H9 (cell line): ENCODE results near the gene ANKRD40. TPM values are rescaled to one million over a fixed set of nuclear protein-coding genes. Genes with fewer than 3 reads are reported as not detected.

Source experiments
- DNase-seq: peaks from one replicate; pipeline ENCODE4 v3.0.0-alpha.2; 2017
- H2AFZ ChIP-seq: one replicate; pipeline ENCODE4 v1.6.1; 2013; ENCODE audit warnings: mild to moderate bottlenecking, low read length, control low read depth, moderate library complexity
- H2AK5ac ChIP-seq: 2 replicates; pipeline ENCODE4 v1.6.1; 2013; ENCODE audit warnings: low read length, control low read depth, mixed read lengths; ENCODE audit not compliant: insufficient read length
- H2BK120ac ChIP-seq: one replicate; pipeline ENCODE4 v1.6.1; 2013; ENCODE audit warnings: low read depth, mild to moderate bottlenecking, low read length, control low read depth, inconsistent platforms; ENCODE audit not compliant: poor library complexity, severe bottlenecking
- H2BK12ac ChIP-seq: 2 replicates; pipeline ENCODE4 v1.6.1; 2013; ENCODE audit warnings: low read length, control low read depth, mixed read lengths, low read depth; ENCODE audit not compliant: insufficient read length
- H2BK15ac ChIP-seq: 2 replicates; pipeline ENCODE4 v1.6.1; 2013; ENCODE audit warnings: low read depth, low read length, control low read depth
- H2BK20ac ChIP-seq: one replicate; pipeline ENCODE4 v1.6.1; 2013; ENCODE audit warnings: low read depth, mild to moderate bottlenecking, low read length, control low read depth, inconsistent platforms; ENCODE audit not compliant: poor library complexity, severe bottlenecking
- H2BK5ac ChIP-seq: 2 replicates; pipeline ENCODE4 v1.6.1; 2013; ENCODE audit warnings: low read length, control low read depth, mixed read lengths; ENCODE audit not compliant: insufficient read length
- H3K14ac ChIP-seq: 2 replicates; pipeline ENCODE4 v1.6.1; 2013; ENCODE audit warnings: low read length, control low read depth; ENCODE audit not compliant: insufficient read depth
- H3K18ac ChIP-seq: 2 replicates; pipeline ENCODE4 v1.6.1; 2013; ENCODE audit warnings: low read depth, mild to moderate bottlenecking, mixed read lengths, low read length, control low read depth; ENCODE audit not compliant: insufficient read length
- H3K23ac ChIP-seq: 2 replicates; pipeline ENCODE4 v1.6.1; 2013; ENCODE audit warnings: low read length, control low read depth, mixed read lengths, low read depth; ENCODE audit not compliant: insufficient read length
- H3K23me2 ChIP-seq: 2 replicates; pipeline ENCODE4 v1.6.1; 2013; ENCODE audit warnings: low read depth, mild to moderate bottlenecking, mixed read lengths, low read length, control low read depth; ENCODE audit not compliant: insufficient read length, poor library complexity, severe bottlenecking
- H3K27ac ChIP-seq: 2 replicates; pipeline ENCODE4 v1.5.1; 2013; ENCODE audit warnings: low read length, control low read depth, mixed read lengths, low read depth; ENCODE audit not compliant: insufficient read length
- H3K27me3 ChIP-seq: 2 replicates; pipeline ENCODE4 v1.6.1; 2013; ENCODE audit warnings: low read length, control low read depth, inconsistent platforms; ENCODE audit not compliant: insufficient read depth
- H3K4ac ChIP-seq: 2 replicates; pipeline ENCODE4 v1.6.1; 2013; ENCODE audit warnings: low read depth, mild to moderate bottlenecking, control low read depth, inconsistent platforms, low read length, moderate library complexity
- H3K4me1 ChIP-seq: 2 replicates; pipeline ENCODE4 v1.6.1; 2013; ENCODE audit warnings: low read length, control low read depth, inconsistent platforms; ENCODE audit not compliant: insufficient read depth
- H3K4me2 ChIP-seq: 2 replicates; pipeline ENCODE4 v1.6.1; 2013; ENCODE audit warnings: low read length, control low read depth, mixed read lengths; ENCODE audit not compliant: insufficient read length, insufficient read depth
- H3K56ac ChIP-seq: 2 replicates; pipeline ENCODE4 v1.6.1; 2013; ENCODE audit warnings: low read depth, mild to moderate bottlenecking, mixed read lengths, low read length, control low read depth; ENCODE audit not compliant: insufficient read length
- H3K79me1 ChIP-seq: 2 replicates; pipeline ENCODE4 v1.6.1; 2013; ENCODE audit warnings: low read depth, mild to moderate bottlenecking, moderate library complexity, low read length, control low read depth, inconsistent platforms; ENCODE audit not compliant: insufficient read depth, poor library complexity, severe bottlenecking
- H3K79me2 ChIP-seq: 2 replicates; pipeline ENCODE4 v1.6.1; 2013; ENCODE audit warnings: low read length, control low read depth, inconsistent platforms; ENCODE audit not compliant: insufficient read depth
- H3K9ac ChIP-seq: 2 replicates; pipeline ENCODE4 v1.6.1; 2013; ENCODE audit warnings: low read length, control low read depth, mixed read lengths; ENCODE audit not compliant: insufficient read length; ENCODE audit errors: extremely low read depth
- H3K9me3 ChIP-seq: one replicate; pipeline ENCODE4 v1.6.1; 2013; ENCODE audit warnings: low read depth, low read length, inconsistent platforms; ENCODE audit not compliant: control insufficient read depth
- H3T11ph ChIP-seq: one replicate; pipeline ENCODE4 v1.6.1; 2013; ENCODE audit warnings: mild to moderate bottlenecking, low read length, control low read depth, inconsistent platforms
- H4K20me1 ChIP-seq: one replicate; pipeline ENCODE4 v1.6.1; 2013; ENCODE audit not compliant: control insufficient read depth, insufficient read length, insufficient read depth
- H4K5ac ChIP-seq: 2 replicates; pipeline ENCODE4 v1.6.1; 2013; ENCODE audit warnings: low read depth, mild to moderate bottlenecking, mixed read lengths, low read length, control low read depth; ENCODE audit not compliant: insufficient read length
- H4K8ac ChIP-seq: replicated peaks from 2 replicates; pipeline ENCODE4 v1.6.1; 2013; ENCODE audit warnings: low read length, control low read depth, mixed read lengths, low read depth; ENCODE audit not compliant: insufficient read length
- H4K91ac ChIP-seq: 2 replicates; pipeline ENCODE4 v1.6.1; 2013; ENCODE audit warnings: low read depth, mild to moderate bottlenecking, moderate library complexity, mixed read lengths, low read length, control low read depth; ENCODE audit not compliant: insufficient read length
- H3K27ac Mint-ChIP-seq, 3 experiments: 2 replicates in 2 of 3; 3 replicates in 1 of 3; pipeline ENCODE4 v1.8.0; 2020 to 2021; ENCODE audit warnings: mixed read lengths in 3 of 3, mild to moderate bottlenecking in 1 of 3, moderate library complexity in 1 of 3
- H3K27me3 Mint-ChIP-seq: 2 replicates; pipeline ENCODE4 v1.8.0; 2021; ENCODE audit warnings: low read depth, mild to moderate bottlenecking, moderate library complexity, mixed read lengths
- H3K36me3 Mint-ChIP-seq, 3 experiments: 2 replicates in 2 of 3; 3 replicates in 1 of 3; pipeline ENCODE4 v1.8.0; 2020 to 2021; ENCODE audit warnings: low read depth in 3 of 3, mixed read lengths in 3 of 3; ENCODE audit not compliant: insufficient read depth in 1 of 3
- H3K4me1 Mint-ChIP-seq, 2 experiments: 2 replicates each; pipeline ENCODE4 v1.8.0; 2020; ENCODE audit warnings: mixed read lengths in 2 of 2
- H3K4me3 Mint-ChIP-seq, 2 experiments: 2 replicates in 1 of 2; 3 replicates in 1 of 2; pipeline ENCODE4 v1.8.0; 2020 to 2021; ENCODE audit warnings: mild to moderate bottlenecking in 2 of 2, mixed read lengths in 2 of 2, moderate library complexity in 1 of 2
- H3K9me3 Mint-ChIP-seq, 2 experiments: 2 replicates in 1 of 2; 3 replicates in 1 of 2; pipeline ENCODE4 v1.8.0; 2020; ENCODE audit warnings: mild to moderate bottlenecking in 2 of 2, mixed read lengths in 2 of 2, moderate library complexity in 1 of 2
- CTCF ChIP-seq: fragments of 200-600 bp; sonication (generic); conservative IDR thresholded peaks from 3 replicates; pipeline ENCODE4 v1.8.0; 2021; ENCODE audit warnings: antibody characterized with exemption, mild to moderate bottlenecking
- WGBS: extraction: QIAGEN DNeasy Blood & Tissue Kit; methylation state at CpG from one replicate; pipeline ENCODE4 v1.1.7; 2013; ENCODE audit warnings: missing lambda C conversion rate, low lambda C conversion rate, mixed read lengths; ENCODE audit not compliant: insufficient read length; ENCODE audit errors: extremely low coverage; 5-methylcytosine and 5-hydroxymethylcytosine counted together
- total RNA-seq: library from RNA; stranded (reverse); gene quantifications from 2 replicates; pipeline ENCODE4 v1.2.1, GENCODE V29; 2021

ANKRD40 gene
- total RNA-seq, 1 experiment from 2014 or later = 54.3 TPM

- Histone ChIP-seq H3K23ac (no peak overlapping the region), H3K4me1 (no peaks in the 10 kb centered on the region; the same call in 1 of the 2 replicates), H3K79me1 (no peaks in the 10 kb centered on the region), H3K14ac (no peak overlapping the region), H3K9me3 (no peaks in the 10 kb centered on the region), H2BK20ac (no peak overlapping the region), H2BK5ac (no peak overlapping the region), H2AK5ac (no peak overlapping the region), H3K23me2 (peaks cover 6% of the 10 kb centered on the region), H3K9ac (no peak overlapping the region), H4K20me1 (no peaks in the 10 kb centered on the region), H4K91ac (no peak overlapping the region), H4K5ac (no peak overlapping the region), H3K56ac (no peak overlapping the region), H2BK120ac (no peak overlapping the region), H2AFZ (no peak overlapping the region), H3T11ph (no peak overlapping the region), H3K4ac (no peak overlapping the region), H3K79me2 (peaks cover 7% of the 10 kb centered on the region), H3K27me3 (no peaks in the 10 kb centered on the region), H2BK15ac (no peak overlapping the region), H3K4me2 (no peak overlapping the region), H3K27ac (no peak overlapping the region), H3K18ac (no peak overlapping the region), H2BK12ac (no peak overlapping the region), H4K8ac (no peak overlapping the region)
- no peak for DNase-seq
- no CpG with 5 or more reads among the region's 3 CpGs for WGBS
- Mint-ChIP-seq H3K27me3 (no peaks in the 10 kb centered on the region; the same call in 1 of the 2 replicates), H3K9me3 (no peaks in the 10 kb centered on the region), H3K27ac (no peak overlapping the region), H3K36me3 (peaks cover 0 to 5% (median 3%) of the 10 kb centered on the region in 3 experiments; a peak in 1 of 7 replicates), H3K4me1 (peaks cover 6 to 12% of the 10 kb centered on the region in 2 experiments), H3K4me3 (no peak overlapping the region)
- no peak for TF ChIP-seq CTCF
Measured at GRCh38 chr17:50715471-50715870, 7.8 kb upstream of the ANKRD40 start.
